K562 (cell line): Measurements from ENCODE around the gene ADGRG1.
A peak's percentile ranks its signal among the peaks of the same experiment; 100 is the strongest.

Experiments
- HLTF ChIP-seq: fragments of 450-650 bp; IDR thresholded peaks from 2 replicates; pipeline ENCODE4 v1.6.1; 2016
- RAD21 ChIP-seq, 2 experiments: fragments of 250-450 bp in 1 of 2; fragments of 450-650 bp in 1 of 2; sonication (Bioruptor Pico) in 1 of 2; formaldehyde crosslinking in 1 of 2; IDR thresholded peaks in 1 of 2; conservative IDR thresholded peaks in 1 of 2; 2 replicates each; pipeline versions ENCODE4 v1.4.0 to v1.8.0; 2020 to 2022; ENCODE audit warnings: mild to moderate bottlenecking in 2 of 2, moderate library complexity in 1 of 2
- TBL1XR1 ChIP-seq, 2 experiments: IDR thresholded peaks; 2 replicates each; pipeline ENCODE4 v1.6.1; 2012; ENCODE audit warnings: improper control_type of control experiment in 2 of 2, low read length in 2 of 2, mild to moderate bottlenecking in 1 of 2
- TF ChIP-seq, protein P1 (sequence below): sonication (generic); formaldehyde crosslinking; IDR thresholded peaks from 2 replicates; pipeline ENCODE4 v1.9.0; 2022; ENCODE audit warnings: mild to moderate bottlenecking, missing genetic modification reagents

- TF ChIP-seq, protein P1, sequence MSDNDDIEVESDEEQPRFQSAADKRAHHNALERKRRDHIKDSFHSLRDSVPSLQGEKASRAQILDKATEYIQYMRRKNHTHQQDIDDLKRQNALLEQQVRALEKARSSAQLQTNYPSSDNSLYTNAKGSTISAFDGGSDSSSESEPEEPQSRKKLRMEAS (CRISPR knock-in tag), result peak; percentile 53; the same call in 1 of the 2 replicates
- TF ChIP-seq HLTF, result no peak
- TF ChIP-seq TBL1XR1 (IDR thresholded peaks at IDR 0.05; ENCODE audit: low read length in 2 of 2), result no peak
- TF ChIP-seq RAD21 (CRISPR knock-in tag; conservative IDR thresholded peaks at IDR 0.05 in 1 of 2, IDR thresholded peaks at IDR 0.05 in 1 of 2), result no peak
Measured at GRCh38 chr16:57628008-57628781, at the start of gene ADGRG1.
